Tibial nerve (tissue), 4 donors: ENCODE results near the gene HSFX4.
"Not testable (repeated sequence)": the region's sequence is repeated elsewhere in the genome, so short reads cannot be mapped to it uniquely, and the experiment has no call there.

ENCODE experiments used
- CTCF ChIP-seq, 5 experiments: fragments of 200-600 bp in 3 of 5; fragments of 450-650 bp in 2 of 5; sonication (generic) in 3 of 5; IDR thresholded peaks; one replicate each; pipeline ENCODE4 v1.5.1; 2016 to 2019; ENCODE audit warnings: antibody characterized with exemption in 5 of 5, mild to moderate bottlenecking in 3 of 5, moderate library complexity in 2 of 5
- EP300 ChIP-seq, 2 donors: sonication (generic); formaldehyde crosslinking; IDR thresholded peaks; one replicate each; pipeline ENCODE4 v1.6.1; 2017; ENCODE audit warnings: antibody characterized with exemption in 2 of 2, mild to moderate bottlenecking in 1 of 2
- POLR2A ChIP-seq, 2 donors: fragments of 450-650 bp; IDR thresholded peaks; one replicate each; pipeline ENCODE4 v1.6.1; 2017; ENCODE audit warnings: antibody characterized with exemption in 2 of 2, mild to moderate bottlenecking in 2 of 2, moderate library complexity in 2 of 2

GRCh38 chrX:149923836-149924235 lies 5.5 kb upstream of the HSFX4 start:
- TF ChIP-seq CTCF, POLR2A, EP300 (IDR thresholded peaks at IDR 0.05): not testable (repeated sequence)
